T-helper 2 cell treated with Interferon-gamma antibody and Interleukin-4, amounts not matched to agents 100 ng/mL and 5 ng/mL, for 36 hours (primary cell): Measurements from ENCODE around the gene PGF. TPM values are rescaled to one million over a fixed set of nuclear protein-coding genes. Genes with fewer than 3 reads are reported as not detected.

ENCODE experiments used
- intact Hi-C: fragments of 100-400 bp; cut with micrococcal nuclease; formaldehyde crosslinking; loops from one replicate; pipeline ENCODE4 v1.15.1; 2023
- total RNA-seq: library from RNA; stranded (reverse); gene quantifications from 2 replicates; pipeline ENCODE4 v1.2.3, GENCODE V29; 2022

Gene PGF
- total RNA-seq, 1 donor from 2014 or later: 0.20 TPM

DNA sequence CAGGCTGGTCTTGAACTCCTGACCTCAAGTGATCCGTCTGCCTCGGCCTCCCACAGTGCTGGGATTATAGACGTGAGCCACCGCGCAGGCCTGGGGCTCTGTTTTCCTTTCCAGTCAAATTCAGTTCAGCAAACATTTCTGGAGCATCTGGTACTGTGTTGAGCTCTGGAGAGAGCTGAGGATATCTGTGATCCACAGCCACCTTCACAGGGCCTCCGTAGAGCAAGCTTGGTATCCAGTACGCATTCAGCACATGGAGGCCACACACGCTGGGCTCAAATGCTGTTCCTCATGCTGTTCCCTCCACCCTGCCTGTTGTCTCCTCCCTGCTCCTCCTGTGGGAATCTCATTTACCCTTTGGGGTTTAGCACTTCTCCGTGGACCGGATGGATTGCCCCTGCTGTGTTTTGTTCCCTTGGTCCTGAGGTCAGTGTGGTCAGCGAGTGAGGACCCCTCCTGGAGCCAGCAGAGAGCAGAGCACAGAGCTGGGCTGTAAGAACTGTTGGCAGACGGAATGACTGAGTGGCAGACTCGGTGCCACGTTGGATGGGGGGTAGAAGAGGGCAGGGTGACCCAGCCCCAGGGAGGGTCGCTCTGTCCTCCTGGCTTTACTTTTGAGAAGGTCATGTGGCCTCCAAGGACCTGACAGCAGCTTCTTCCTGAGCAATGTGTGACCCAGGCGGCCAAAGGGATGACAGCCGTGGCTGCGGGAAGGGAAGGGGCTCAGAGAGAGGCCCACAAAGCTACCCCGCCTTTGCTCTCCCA, 33.2 kb downstream of the PGF start:
- intact Hi-C loops: no loop called here

DNA sequence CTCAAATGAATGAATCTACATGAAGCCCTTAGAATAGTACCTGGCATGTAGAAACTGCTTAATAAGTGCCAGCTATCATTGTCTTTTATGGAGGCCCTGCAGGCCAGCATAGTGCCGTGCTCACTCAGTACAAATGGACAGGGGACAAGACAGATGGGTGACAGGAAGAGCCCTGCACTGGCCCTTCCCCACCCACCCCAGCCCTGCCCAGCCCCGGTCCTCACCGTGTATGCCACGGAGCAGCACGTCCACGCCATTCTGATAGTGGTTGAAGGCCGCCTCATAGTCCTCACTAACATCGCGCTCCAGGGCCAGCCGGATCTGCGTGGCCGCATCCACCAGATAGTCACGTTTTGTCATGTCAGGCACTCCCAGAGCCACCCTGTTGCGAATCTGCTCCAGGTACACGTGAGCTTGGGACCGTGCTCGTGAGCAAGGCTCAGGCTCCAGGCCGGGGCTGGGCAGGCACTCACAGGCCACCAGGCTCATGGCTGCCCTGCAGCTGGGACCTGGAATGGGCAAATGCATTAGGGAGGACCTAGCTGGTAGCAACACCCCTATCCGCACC, 34.3 kb downstream of the PGF start:
- intact Hi-C loops: no loop called here

DNA sequence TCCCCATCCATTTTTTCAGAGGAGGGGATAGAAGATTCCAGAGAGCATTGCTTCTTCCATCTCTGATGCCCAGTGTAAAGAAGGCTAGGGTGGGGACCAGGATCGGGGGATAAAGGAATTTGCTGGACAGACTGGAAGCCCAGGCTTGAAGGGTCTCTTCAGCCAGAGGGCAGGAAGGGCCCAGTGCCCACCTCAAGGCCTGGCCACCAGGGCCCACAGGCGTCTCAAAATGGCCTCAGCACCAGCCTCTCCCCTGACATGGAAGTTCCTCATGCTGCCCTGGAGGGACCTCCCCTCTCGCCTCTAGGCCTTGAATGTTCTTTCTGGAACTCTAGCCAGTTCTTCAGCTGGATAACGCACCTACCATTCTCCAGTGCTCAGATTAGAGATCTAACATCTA, 35.1 kb downstream of the PGF start:
- intact Hi-C loops: no loop called here

GRCh38 chr14:74919421-74920165, 35.8 kb downstream of the PGF start:
- intact Hi-C loops: no loop called here

GRCh38 chr14:74918380-74918779, 37.0 kb downstream of the PGF start:
- intact Hi-C loops: no loop called here

- intact Hi-C loops: no loop called here
Measured at GRCh38 chr14:74917646-74918081, 37.7 kb downstream of the PGF start.

GRCh38 chr14:74917178-74917543, 38.2 kb downstream of the PGF start:
- intact Hi-C loops: no loop called here

DNA sequence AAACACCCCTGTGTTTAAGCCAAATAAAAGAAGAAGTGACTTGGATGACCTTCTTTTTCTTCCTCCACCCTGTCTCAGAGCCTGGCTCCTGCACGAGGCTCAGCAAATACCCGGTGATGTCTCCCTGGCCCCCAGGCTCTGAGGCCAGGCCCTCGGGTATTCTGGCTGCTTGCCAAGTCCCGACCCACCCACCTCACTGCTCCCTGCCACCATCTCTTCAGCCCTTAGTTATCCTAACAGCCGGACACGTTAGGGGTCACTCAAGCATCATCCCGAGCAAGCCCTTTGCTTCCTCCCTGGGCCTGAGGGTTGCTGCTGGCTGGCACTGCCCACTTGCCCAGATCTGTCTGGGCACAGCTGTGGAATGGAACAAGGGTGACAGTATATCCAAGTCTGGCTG, 39.6 kb downstream of the PGF start:
- intact Hi-C loops: no loop called here

GRCh38 chr14:74915426-74915825, 40.0 kb downstream of the PGF start:
- intact Hi-C loops: no loop called here

DNA sequence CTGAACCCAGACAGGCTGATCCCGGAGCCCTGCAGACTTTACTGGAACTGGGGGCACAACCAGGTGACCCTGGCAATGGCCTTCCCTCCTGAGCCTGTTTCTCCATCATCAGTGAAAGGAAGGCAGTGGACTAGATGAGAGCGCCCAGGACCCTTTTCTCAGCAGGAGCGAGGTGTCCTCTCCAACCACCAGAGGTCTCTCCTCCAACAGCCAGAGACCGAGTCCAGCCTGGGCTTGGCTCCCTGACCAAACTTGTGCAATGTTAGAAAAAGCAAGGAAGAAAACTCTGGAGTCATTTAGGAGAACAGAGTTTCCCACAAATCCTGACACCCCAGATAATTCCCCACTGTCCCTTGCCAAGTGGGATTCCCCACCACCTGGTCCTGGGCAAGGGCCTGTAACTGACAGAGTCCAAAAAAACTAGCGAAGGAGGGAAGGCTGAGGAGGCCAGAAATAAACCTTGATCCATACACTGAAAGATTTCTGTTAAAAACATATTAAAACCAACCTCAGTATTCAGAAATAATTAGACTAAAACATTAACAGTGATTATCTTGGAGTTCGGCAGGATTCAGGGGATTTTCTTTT, 41.3 kb downstream of the PGF start:
- intact Hi-C loops: loop anchor here (1.0 kb wide), 1 partner anchor 174 kb away; no protein-coding TSS in a partner anchor

DNA sequence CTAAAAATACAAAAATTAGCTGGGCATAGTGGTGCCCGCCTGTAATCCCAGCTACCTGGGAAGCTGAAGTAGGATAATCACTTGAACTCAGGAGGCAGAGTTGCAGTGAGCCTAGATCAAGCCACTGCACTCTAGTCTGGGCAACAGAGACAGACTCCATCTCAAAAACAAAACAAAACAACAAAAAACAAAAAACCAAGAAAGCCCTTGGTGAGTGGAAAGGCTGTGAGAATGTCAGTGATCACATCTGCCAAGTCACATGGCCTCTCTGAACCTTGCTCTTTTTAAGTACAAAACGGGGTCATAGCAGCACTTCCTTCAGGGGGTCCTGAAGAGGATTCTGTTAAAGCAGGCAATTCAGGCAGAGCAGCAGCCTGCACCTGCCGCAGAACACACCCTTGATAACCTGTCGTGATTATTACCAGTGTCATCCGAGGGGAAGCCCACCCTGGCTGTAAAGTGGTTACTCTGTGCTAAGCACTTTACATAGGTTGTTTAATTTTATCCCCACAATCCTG, 41.9 kb downstream of the PGF start:
- intact Hi-C loops: no loop called here

GRCh38 chr14:74912801-74913200, 42.6 kb downstream of the PGF start:
- intact Hi-C loops: no loop called here

DNA sequence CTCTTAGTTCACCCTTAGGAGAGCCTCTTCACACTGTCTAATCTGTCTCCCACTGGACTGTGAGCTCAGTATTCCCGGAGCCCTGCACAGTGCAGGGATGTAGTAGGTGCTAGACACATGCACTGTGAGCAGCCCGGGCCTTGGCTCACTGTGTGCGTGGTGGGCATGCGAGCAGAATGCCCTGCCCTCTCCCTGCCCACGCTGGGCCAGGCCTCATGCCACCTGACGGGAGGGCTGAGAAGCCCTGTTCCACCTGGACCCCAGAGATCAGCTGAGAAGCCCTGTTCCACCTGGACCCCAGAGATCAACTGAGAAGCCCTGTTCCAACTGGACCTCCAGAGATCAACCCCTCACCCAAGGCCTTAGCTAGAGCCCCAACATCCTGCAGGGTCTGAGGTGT, 43.3 kb downstream of the PGF start:
- intact Hi-C loops: no loop called here

- intact Hi-C loops: no loop called here
Measured at GRCh38 chr14:74911704-74912103, 43.7 kb downstream of the PGF start.

DNA sequence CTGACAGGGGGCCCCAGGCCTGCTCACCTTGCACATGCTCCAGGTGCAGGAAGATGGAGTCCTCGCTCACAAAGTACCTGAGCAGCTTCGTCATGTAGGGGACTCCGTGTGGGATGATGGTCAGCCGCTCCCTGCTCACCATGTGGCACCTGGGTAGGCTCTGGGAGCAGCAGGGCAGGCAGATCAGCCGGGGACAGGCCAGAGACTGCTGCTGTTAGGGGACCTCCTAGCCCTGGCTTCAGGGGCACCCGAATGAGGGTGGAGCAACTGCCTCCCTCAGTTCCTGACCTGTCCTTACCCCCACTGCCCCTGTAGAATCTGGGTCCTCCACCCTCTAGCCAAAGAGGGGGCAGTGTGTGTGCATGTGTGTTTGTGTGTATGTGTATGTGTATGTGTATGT, 44.2 kb downstream of the PGF start:
- intact Hi-C loops: no loop called here

DNA sequence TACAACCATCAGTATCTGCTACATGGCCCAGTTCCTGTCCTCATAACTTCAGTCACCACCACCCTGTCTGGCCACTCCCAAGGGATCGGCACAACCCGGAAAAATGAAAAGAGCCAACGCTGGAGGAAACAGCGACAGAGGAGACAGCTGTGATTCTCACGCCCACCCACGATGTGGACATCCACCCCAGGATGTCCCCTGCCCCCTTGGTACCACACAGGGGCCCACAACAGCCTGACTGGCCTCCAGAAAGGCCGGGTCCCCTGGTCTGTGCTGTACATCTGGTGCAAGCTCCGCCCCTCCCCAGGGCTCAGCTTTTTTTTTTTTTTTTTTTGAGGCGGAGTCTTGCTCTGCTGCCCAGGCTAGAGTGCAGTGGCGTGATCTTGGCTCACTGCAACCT, 44.8 kb downstream of the PGF start:
- intact Hi-C loops: no loop called here

DNA sequence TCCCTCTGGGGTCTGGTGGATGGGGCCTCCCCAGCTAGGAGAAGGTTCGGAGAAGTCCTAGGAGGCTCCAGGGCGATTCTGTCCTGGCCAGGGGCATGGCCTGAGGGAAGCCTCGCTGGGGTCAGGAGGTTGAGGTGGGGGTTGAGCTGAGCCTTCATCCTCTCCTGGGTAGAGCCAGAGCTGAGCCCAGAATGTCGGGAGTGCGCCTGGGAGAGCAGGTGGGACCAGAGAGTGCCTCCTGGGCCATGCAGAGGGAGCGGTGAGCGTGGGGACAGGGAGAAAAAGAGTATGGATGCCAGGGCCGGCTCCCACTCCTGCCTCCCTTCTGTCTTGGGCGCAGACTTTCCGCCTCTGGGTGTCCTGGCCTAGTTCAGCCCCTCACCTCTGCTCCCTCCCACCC, 45.5 kb downstream of the PGF start:
- intact Hi-C loops: no loop called here

DNA sequence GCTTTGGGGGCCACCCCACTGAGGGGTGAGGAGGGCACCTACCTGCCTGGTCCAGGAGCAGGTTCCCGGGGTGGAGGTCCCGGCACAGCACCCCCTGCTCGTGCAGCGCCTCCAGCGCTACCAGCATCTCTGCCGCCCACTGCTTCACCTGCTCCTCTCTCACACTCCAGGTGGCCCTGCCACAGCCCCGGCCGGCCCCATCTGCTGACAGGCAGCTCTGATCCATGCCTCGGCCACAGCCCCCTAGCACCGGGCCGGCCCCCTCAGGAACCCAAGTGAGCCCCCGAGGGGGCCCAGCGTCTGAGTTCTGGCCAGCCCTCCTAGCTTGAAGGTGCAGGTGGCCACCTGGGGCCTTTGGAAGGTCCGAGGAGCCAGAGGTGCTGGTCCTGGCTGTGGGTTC, 45.9 kb downstream of the PGF start:
- intact Hi-C loops: no loop called here

- intact Hi-C loops: no loop called here
Measured at GRCh38 chr14:74908861-74909341, 46.5 kb downstream of the PGF start.

DNA sequence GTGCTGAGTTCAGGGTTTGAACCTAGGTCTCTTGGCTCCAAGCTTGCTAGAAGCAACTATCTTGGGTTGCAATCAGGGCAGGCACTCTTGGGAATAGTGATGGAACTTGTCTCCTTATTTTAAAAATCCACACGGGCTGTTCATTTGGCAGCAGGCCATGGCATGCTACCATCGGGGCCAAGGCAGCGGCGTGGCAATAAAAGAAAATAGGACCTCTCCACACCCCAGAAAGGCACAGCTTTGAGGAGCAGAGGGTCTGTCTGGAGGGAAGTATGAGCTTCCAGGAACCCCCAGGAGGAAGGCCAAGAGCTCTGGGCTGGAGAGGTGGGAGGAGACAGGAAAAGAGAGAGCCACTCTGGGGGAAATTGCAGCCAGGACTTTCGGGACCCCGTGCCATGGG, 47.7 kb downstream of the PGF start:
- intact Hi-C loops: no loop called here

- intact Hi-C loops: no loop called here
Measured at GRCh38 chr14:74906925-74907521, 48.4 kb downstream of the PGF start.
